GM12878 (cell line): ENCODE measurements around the gene ABCC4. TPM values are rescaled to one million over a fixed set of nuclear protein-coding genes. Genes with fewer than 3 reads are reported as not detected.

Source experiments
- ATAC-seq: fragments of 200-7000 bp; cut with Tn5 transposase; 3 replicates; pipeline ENCODE4 v1.9.1; 2020; ENCODE audit warnings: mild to moderate bottlenecking, moderate library complexity
- BruUV-seq: library from RNA; stranded (reverse); fragments of 400-500 nt; replicated peaks from 2 replicates; lab custom pipeline; 2021; lab: Mats Ljungman, UMichigan
- CTCF ChIA-PET: fragments of 300-600 bp; sonication (Branson Sonifier 250); formaldehyde crosslinking; extraction: SDS; loops from one replicate; lab custom pipeline; 2021; ENCODE audit warnings: inconsistent platforms; lab: Yijun Ruan, JAX
- POLR2A ChIA-PET: fragments of 350-600 bp; formaldehyde crosslinking; extraction: SDS; loops from one replicate; lab custom pipeline; 2021; ENCODE audit warnings: inconsistent platforms; lab: Charles Lee
- RAD21 ChIA-PET: fragments of 300-600 bp; sonication (Branson Sonifier 250); formaldehyde crosslinking; loops from one replicate; lab custom pipeline; 2023; ENCODE audit warnings: antibody characterized with exemption; ENCODE audit not compliant: unreplicated experiment; lab: Charles Lee
- SMC1A ChIA-PET: fragments of 300-600 bp; sonication (Branson Sonifier 250); formaldehyde crosslinking; loops from one replicate; lab custom pipeline; 2023; ENCODE audit not compliant: unreplicated experiment, uncharacterized antibody; lab: Charles Lee
- DNase-seq: peaks from one replicate; pipeline ENCODE4 v3.0.0-alpha.2; 2011; ENCODE audit warnings: low read depth, low spot score
- FAIRE-seq: peaks from 3 replicates; lab custom pipeline; 2011; peaks lifted over from hg19 to GRCh38; lab: Jason Lieb, UNC
- H2AFZ ChIP-seq: 2 replicates; pipeline ENCODE4 v1.6.0; 2011; ENCODE audit warnings: low read depth, low read length, control low read depth; ENCODE audit not compliant: control insufficient read depth
- H3K27ac ChIP-seq: 2 replicates; pipeline ENCODE4 v1.5.1; 2011; ENCODE audit warnings: control low read depth; ENCODE audit not compliant: control insufficient read depth, insufficient read depth
- H3K27me3 ChIP-seq, 2 experiments: replicated peaks in 1 of 2; 2 replicates each; pipeline versions ENCODE4 v1.6.0 to v1.6.1; 2011; ENCODE audit warnings: low read length in 1 of 2; ENCODE audit not compliant: control insufficient read depth in 2 of 2, insufficient read depth in 2 of 2
- H3K36me3 ChIP-seq, 2 experiments: 2 replicates each; pipeline ENCODE4 v1.5.1; 2011; ENCODE audit warnings: low read length in 1 of 2; ENCODE audit not compliant: control insufficient read depth in 2 of 2, insufficient read depth in 2 of 2
- H3K4me1 ChIP-seq: 2 replicates; pipeline ENCODE4 v1.6.1; 2011; ENCODE audit warnings: mild to moderate bottlenecking, low read length, moderate library complexity, mixed read lengths; ENCODE audit not compliant: control insufficient read depth, insufficient read depth
- H3K4me2 ChIP-seq: 2 replicates; pipeline ENCODE4 v1.6.0; 2011; ENCODE audit warnings: control low read depth; ENCODE audit not compliant: control insufficient read depth, insufficient read depth
- H3K4me3 ChIP-seq: fragments of 200-600 bp; sonication (generic); 2 replicates; pipeline ENCODE4 v1.5.1; 2016
- H3K79me2 ChIP-seq: 2 replicates; pipeline ENCODE4 v1.6.0; 2011; ENCODE audit warnings: low read length; ENCODE audit not compliant: control insufficient read depth, insufficient read depth
- H3K9ac ChIP-seq: 2 replicates; pipeline ENCODE4 v1.8.0; 2011; ENCODE audit warnings: low read length, control low read depth, mixed read lengths; ENCODE audit not compliant: control insufficient read depth, insufficient read depth
- H3K9me3 ChIP-seq: replicated peaks from 3 replicates; pipeline ENCODE4 v1.5.1; 2011; ENCODE audit warnings: mild to moderate bottlenecking, low read length; ENCODE audit not compliant: control insufficient read depth, insufficient read depth
- H4K20me1 ChIP-seq: 2 replicates; pipeline ENCODE4 v1.6.0; 2011; ENCODE audit not compliant: control insufficient read depth, insufficient read depth
- CHD2 ChIP-seq: IDR thresholded peaks from 2 replicates; pipeline ENCODE4 v1.6.1; 2011; ENCODE audit warnings: low read depth, low read length, improper control_type of control experiment, borderline replicate concordance
- CHD4 ChIP-seq: fragments of 200-600 bp; sonication (generic); IDR thresholded peaks from 2 replicates; pipeline ENCODE4 v1.6.1; 2016; ENCODE audit warnings: mild to moderate bottlenecking
- CTCF ChIP-seq, 3 experiments: IDR thresholded peaks in 2 of 3; conservative IDR thresholded peaks in 1 of 3; 2 replicates each; pipeline ENCODE4 v1.5.1; 2011; ENCODE audit warnings: low read depth in 3 of 3, low read length in 3 of 3, mild to moderate bottlenecking in 3 of 3, control low read depth in 2 of 3, moderate library complexity in 2 of 3, inconsistent platforms in 1 of 3, mixed read lengths in 1 of 3; ENCODE audit not compliant: control insufficient read depth in 2 of 3, insufficient read depth in 1 of 3; ENCODE audit errors: extremely low read depth in 1 of 3
- FOXK2 ChIP-seq: fragments of 450-650 bp; IDR thresholded peaks from 2 replicates; pipeline ENCODE4 v1.6.1; 2017; ENCODE audit warnings: mild to moderate bottlenecking, moderate library complexity
- NR2C2 ChIP-seq: IDR thresholded peaks from 2 replicates; pipeline ENCODE4 v1.6.1; 2011; ENCODE audit warnings: borderline replicate concordance, low read depth; ENCODE audit not compliant: control insufficient read depth, insufficient read length
- POLR2A ChIP-seq: IDR thresholded peaks from 2 replicates; pipeline ENCODE4 v1.6.1; 2011; ENCODE audit warnings: low read depth, mild to moderate bottlenecking, low read length
- SIN3A ChIP-seq: IDR thresholded peaks from 2 replicates; pipeline ENCODE4 v1.6.1; 2012; ENCODE audit warnings: low read depth, low read length, improper control_type of control experiment
- SMARCA5 ChIP-seq: fragments of 450-650 bp; IDR thresholded peaks from 2 replicates; pipeline ENCODE4 v1.6.1; 2017; ENCODE audit warnings: mild to moderate bottlenecking
- SMC3 ChIP-seq: IDR thresholded peaks from 2 replicates; pipeline ENCODE4 v1.6.1; 2011; ENCODE audit warnings: low read length, improper control_type of control experiment, borderline replicate concordance
- SP1 ChIP-seq: IDR thresholded peaks from one replicate; pipeline ENCODE4 v1.6.1; 2011; ENCODE audit warnings: low read depth, low read length
- TAF1 ChIP-seq: IDR thresholded peaks from 2 replicates; pipeline ENCODE4 v1.6.1; 2011; ENCODE audit warnings: mild to moderate bottlenecking, low read depth, low read length, borderline replicate concordance
- WGBS: methylation state at CpG from one replicate; pipeline ENCODE4 v1.1.6; 2016; ENCODE audit warnings: low lambda C conversion rate; ENCODE audit not compliant: insufficient replicate concordance, insufficient coverage; ENCODE audit errors: missing lambda C conversion rate; 5-methylcytosine and 5-hydroxymethylcytosine counted together
- in situ Hi-C: fragments of 300-500 bp; cut with MboI; formaldehyde crosslinking; loops from 9 replicates; pipeline ENCODE4 v1.14.3; 2018; ENCODE audit warnings: mixed read lengths
- intact Hi-C: fragments of 100-400 bp; cut with micrococcal nuclease; formaldehyde crosslinking; loops from one replicate; pipeline ENCODE4 v1.14.2; 2022; ENCODE audit not compliant: unreplicated experiment
- polyA plus RNA-seq, 11 experiments: library from polyadenylated mRNA; depleted of rRNA in 4 of 11; unstranded in 6 of 11; stranded (reverse) in 5 of 11; fragments of >200 nt; fragmentation: Nextera tagmentation in 4 of 11; fragmentation: Illumina TruSeq in 1 of 11; extraction: Ambion mirVana in 4 of 11; extraction: Trizol in 1 of 11; gene quantifications; 1 replicate in 1 of 11; 2 replicates in 10 of 11; pipeline versions ENCODE4 v1.2.1 to v1.2.3, GENCODE V29; 2011 to 2016; ENCODE audit warnings: inconsistent platforms in 2 of 11, missing spikeins in 2 of 11, low read depth in 1 of 11
- total RNA-seq, 4 experiments: library from RNA; depleted of rRNA in 3 of 4; stranded (reverse); fragments of >200 nt in 3 of 4; fragmentation: Illumina TruSeq in 1 of 4; extraction: Trizol in 1 of 4; gene quantifications; 2 replicates each; pipeline versions ENCODE4 v1.2.1 to v1.2.3, GENCODE V29; 2013 to 2021
- TF ChIP-seq, protein P1 (sequence below): fragments of 450-650 bp; IDR thresholded peaks from 2 replicates; pipeline ENCODE4 v1.6.1; 2017; ENCODE audit warnings: antibody characterized with exemption, mild to moderate bottlenecking, moderate library complexity

Gene ABCC4
- total and polyA plus RNA-seq, 10 of the 15 experiments (the other 5 are each of a cell fraction or from before 2014, with no cell fraction given), result 7.2 to 44.4 (median 24.1) TPM

DNA sequence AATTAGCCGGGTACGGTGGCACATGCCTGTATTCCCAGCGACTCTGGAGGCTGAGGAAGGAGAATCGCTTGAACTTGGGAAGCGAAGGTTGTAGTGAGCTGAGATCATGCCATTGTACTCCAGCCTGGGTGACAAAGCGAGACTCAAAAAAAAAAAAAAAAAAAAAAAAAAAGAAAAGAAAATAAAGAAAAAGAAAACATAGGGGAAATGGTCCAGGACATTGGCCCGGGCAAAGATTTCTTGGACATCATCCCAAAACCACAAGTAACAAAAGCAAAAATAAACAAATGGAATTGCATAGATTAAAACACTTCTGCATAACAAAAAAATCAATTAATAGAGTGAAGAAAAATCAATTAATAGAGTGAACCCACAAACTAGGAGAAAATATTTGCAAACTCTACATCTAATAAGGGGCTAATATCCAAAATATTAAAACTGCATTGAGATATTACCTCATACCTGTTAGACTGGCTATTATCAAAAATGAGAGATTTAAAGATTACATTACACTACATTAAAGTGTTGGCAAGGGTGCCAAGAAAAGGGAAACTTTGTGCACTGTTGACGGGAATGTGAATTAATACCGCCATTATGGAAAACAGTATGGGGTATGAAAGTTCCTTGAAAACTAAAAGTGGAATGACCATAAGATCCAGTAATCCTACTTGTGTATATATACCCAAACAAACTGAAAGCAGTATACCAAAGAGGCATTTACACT, 18.5 kb upstream of the ABCC4 start:
- no peak for TF ChIP-seq TAF1
- no peak for TF ChIP-seq SMC3
- TF ChIP-seq SMARCA5, result no peak
- no peak for TF ChIP-seq CTCF (IDR thresholded peaks at IDR 0.05 in 2 of 3, conservative IDR thresholded peaks at IDR 0.05 in 1 of 3; ENCODE audit: control insufficient read depth in 2 of 3, extremely low read depth in 1 of 3, insufficient read depth in 1 of 3, low read depth in 3 of 3, low read length in 3 of 3)
- no peak for TF ChIP-seq FOXK2
- TF ChIP-seq CHD2, result no peak
- no peak for TF ChIP-seq NR2C2
- TF ChIP-seq, protein P1, sequence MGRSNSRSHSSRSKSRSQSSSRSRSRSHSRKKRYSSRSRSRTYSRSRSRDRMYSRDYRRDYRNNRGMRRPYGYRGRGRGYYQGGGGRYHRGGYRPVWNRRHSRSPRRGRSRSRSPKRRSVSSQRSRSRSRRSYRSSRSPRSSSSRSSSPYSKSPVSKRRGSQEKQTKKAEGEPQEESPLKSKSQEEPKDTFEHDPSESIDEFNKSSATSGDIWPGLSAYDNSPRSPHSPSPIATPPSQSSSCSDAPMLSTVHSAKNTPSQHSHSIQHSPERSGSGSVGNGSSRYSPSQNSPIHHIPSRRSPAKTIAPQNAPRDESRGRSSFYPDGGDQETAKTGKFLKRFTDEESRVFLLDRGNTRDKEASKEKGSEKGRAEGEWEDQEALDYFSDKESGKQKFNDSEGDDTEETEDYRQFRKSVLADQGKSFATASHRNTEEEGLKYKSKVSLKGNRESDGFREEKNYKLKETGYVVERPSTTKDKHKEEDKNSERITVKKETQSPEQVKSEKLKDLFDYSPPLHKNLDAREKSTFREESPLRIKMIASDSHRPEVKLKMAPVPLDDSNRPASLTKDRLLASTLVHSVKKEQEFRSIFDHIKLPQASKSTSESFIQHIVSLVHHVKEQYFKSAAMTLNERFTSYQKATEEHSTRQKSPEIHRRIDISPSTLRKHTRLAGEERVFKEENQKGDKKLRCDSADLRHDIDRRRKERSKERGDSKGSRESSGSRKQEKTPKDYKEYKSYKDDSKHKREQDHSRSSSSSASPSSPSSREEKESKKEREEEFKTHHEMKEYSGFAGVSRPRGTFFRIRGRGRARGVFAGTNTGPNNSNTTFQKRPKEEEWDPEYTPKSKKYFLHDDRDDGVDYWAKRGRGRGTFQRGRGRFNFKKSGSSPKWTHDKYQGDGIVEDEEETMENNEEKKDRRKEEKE, result no peak
- no peak for TF ChIP-seq CHD4
- TF ChIP-seq SP1, result no peak
- TF ChIP-seq POLR2A, result no peak
- TF ChIP-seq SIN3A, result no peak
- TF ChIP-seq, all 136 proteins: peak for 0
- Histone ChIP-seq H3K79me2 (no peaks in the 10 kb centered on the region), H3K9ac (no peak overlapping the region), H4K20me1 (no peaks in the 10 kb centered on the region), H3K4me2 (no peak overlapping the region), H3K4me1 (no peaks in the 10 kb centered on the region), H3K36me3 (no peaks in the 10 kb centered on the region), H3K4me3 (no peak overlapping the region), H3K27ac (no peak overlapping the region), H3K27me3 (no peaks in the 10 kb centered on the region), H2AFZ (no peak overlapping the region), H3K9me3 (no peaks in the 10 kb centered on the region)
- FAIRE-seq (no peak), ATAC-seq (no peak), DNase-seq (no peak)
- POLR2A ChIA-PET, result no interaction called here
- SMC1A ChIA-PET, result no interaction called here
- no TSS peak for BruUV-seq
- in situ Hi-C loops (no loop called here), intact Hi-C loops (no loop called here)
- CTCF ChIA-PET, result interaction anchor here (1.2 kb wide), 1 partner anchor 23 kb away, joined by 3 read pairs; no protein-coding TSS in a partner anchor
- 88% methylated on average over 6 of the region's 9 CpGs for WGBS
- RAD21 ChIA-PET, result no interaction called here
